H9 (cell line): ENCODE data around the gene CEP152. TPM values are rescaled to one million over a fixed set of nuclear protein-coding genes. Genes with fewer than 3 reads are reported as not detected.
"Not testable (repeated sequence)": the region's sequence is repeated elsewhere in the genome, so short reads cannot be mapped to it uniquely, and the experiment has no call there.

ENCODE experiments used
- DNase-seq: peaks from one replicate; pipeline ENCODE4 v3.0.0-alpha.2; 2017
- H2AFZ ChIP-seq: one replicate; pipeline ENCODE4 v1.6.1; 2013; ENCODE audit warnings: mild to moderate bottlenecking, low read length, control low read depth, moderate library complexity
- H2AK5ac ChIP-seq: 2 replicates; pipeline ENCODE4 v1.6.1; 2013; ENCODE audit warnings: low read length, control low read depth, mixed read lengths; ENCODE audit not compliant: insufficient read length
- H2BK120ac ChIP-seq: one replicate; pipeline ENCODE4 v1.6.1; 2013; ENCODE audit warnings: low read depth, mild to moderate bottlenecking, low read length, control low read depth, inconsistent platforms; ENCODE audit not compliant: poor library complexity, severe bottlenecking
- H2BK12ac ChIP-seq: 2 replicates; pipeline ENCODE4 v1.6.1; 2013; ENCODE audit warnings: low read length, control low read depth, mixed read lengths, low read depth; ENCODE audit not compliant: insufficient read length
- H2BK15ac ChIP-seq: 2 replicates; pipeline ENCODE4 v1.6.1; 2013; ENCODE audit warnings: low read depth, low read length, control low read depth
- H2BK20ac ChIP-seq: one replicate; pipeline ENCODE4 v1.6.1; 2013; ENCODE audit warnings: low read depth, mild to moderate bottlenecking, low read length, control low read depth, inconsistent platforms; ENCODE audit not compliant: poor library complexity, severe bottlenecking
- H2BK5ac ChIP-seq: 2 replicates; pipeline ENCODE4 v1.6.1; 2013; ENCODE audit warnings: low read length, control low read depth, mixed read lengths; ENCODE audit not compliant: insufficient read length
- H3K14ac ChIP-seq: 2 replicates; pipeline ENCODE4 v1.6.1; 2013; ENCODE audit warnings: low read length, control low read depth; ENCODE audit not compliant: insufficient read depth
- H3K18ac ChIP-seq: 2 replicates; pipeline ENCODE4 v1.6.1; 2013; ENCODE audit warnings: low read depth, mild to moderate bottlenecking, mixed read lengths, low read length, control low read depth; ENCODE audit not compliant: insufficient read length
- H3K23ac ChIP-seq: 2 replicates; pipeline ENCODE4 v1.6.1; 2013; ENCODE audit warnings: low read length, control low read depth, mixed read lengths, low read depth; ENCODE audit not compliant: insufficient read length
- H3K23me2 ChIP-seq: 2 replicates; pipeline ENCODE4 v1.6.1; 2013; ENCODE audit warnings: low read depth, mild to moderate bottlenecking, mixed read lengths, low read length, control low read depth; ENCODE audit not compliant: insufficient read length, poor library complexity, severe bottlenecking
- H3K27ac ChIP-seq: 2 replicates; pipeline ENCODE4 v1.5.1; 2013; ENCODE audit warnings: low read length, control low read depth, mixed read lengths, low read depth; ENCODE audit not compliant: insufficient read length
- H3K27me3 ChIP-seq: 2 replicates; pipeline ENCODE4 v1.6.1; 2013; ENCODE audit warnings: low read length, control low read depth, inconsistent platforms; ENCODE audit not compliant: insufficient read depth
- H3K4ac ChIP-seq: 2 replicates; pipeline ENCODE4 v1.6.1; 2013; ENCODE audit warnings: low read depth, mild to moderate bottlenecking, control low read depth, inconsistent platforms, low read length, moderate library complexity
- H3K4me1 ChIP-seq: 2 replicates; pipeline ENCODE4 v1.6.1; 2013; ENCODE audit warnings: low read length, control low read depth, inconsistent platforms; ENCODE audit not compliant: insufficient read depth
- H3K4me2 ChIP-seq: 2 replicates; pipeline ENCODE4 v1.6.1; 2013; ENCODE audit warnings: low read length, control low read depth, mixed read lengths; ENCODE audit not compliant: insufficient read length, insufficient read depth
- H3K56ac ChIP-seq: 2 replicates; pipeline ENCODE4 v1.6.1; 2013; ENCODE audit warnings: low read depth, mild to moderate bottlenecking, mixed read lengths, low read length, control low read depth; ENCODE audit not compliant: insufficient read length
- H3K79me1 ChIP-seq: 2 replicates; pipeline ENCODE4 v1.6.1; 2013; ENCODE audit warnings: low read depth, mild to moderate bottlenecking, moderate library complexity, low read length, control low read depth, inconsistent platforms; ENCODE audit not compliant: insufficient read depth, poor library complexity, severe bottlenecking
- H3K79me2 ChIP-seq: 2 replicates; pipeline ENCODE4 v1.6.1; 2013; ENCODE audit warnings: low read length, control low read depth, inconsistent platforms; ENCODE audit not compliant: insufficient read depth
- H3K9ac ChIP-seq: 2 replicates; pipeline ENCODE4 v1.6.1; 2013; ENCODE audit warnings: low read length, control low read depth, mixed read lengths; ENCODE audit not compliant: insufficient read length; ENCODE audit errors: extremely low read depth
- H3K9me3 ChIP-seq: one replicate; pipeline ENCODE4 v1.6.1; 2013; ENCODE audit warnings: low read depth, low read length, inconsistent platforms; ENCODE audit not compliant: control insufficient read depth
- H3T11ph ChIP-seq: one replicate; pipeline ENCODE4 v1.6.1; 2013; ENCODE audit warnings: mild to moderate bottlenecking, low read length, control low read depth, inconsistent platforms
- H4K20me1 ChIP-seq: one replicate; pipeline ENCODE4 v1.6.1; 2013; ENCODE audit not compliant: control insufficient read depth, insufficient read length, insufficient read depth
- H4K5ac ChIP-seq: 2 replicates; pipeline ENCODE4 v1.6.1; 2013; ENCODE audit warnings: low read depth, mild to moderate bottlenecking, mixed read lengths, low read length, control low read depth; ENCODE audit not compliant: insufficient read length
- H4K8ac ChIP-seq: replicated peaks from 2 replicates; pipeline ENCODE4 v1.6.1; 2013; ENCODE audit warnings: low read length, control low read depth, mixed read lengths, low read depth; ENCODE audit not compliant: insufficient read length
- H4K91ac ChIP-seq: 2 replicates; pipeline ENCODE4 v1.6.1; 2013; ENCODE audit warnings: low read depth, mild to moderate bottlenecking, moderate library complexity, mixed read lengths, low read length, control low read depth; ENCODE audit not compliant: insufficient read length
- H3K27ac Mint-ChIP-seq, 3 experiments: 2 replicates in 2 of 3; 3 replicates in 1 of 3; pipeline ENCODE4 v1.8.0; 2020 to 2021; ENCODE audit warnings: mixed read lengths in 3 of 3, mild to moderate bottlenecking in 1 of 3, moderate library complexity in 1 of 3
- H3K27me3 Mint-ChIP-seq: 2 replicates; pipeline ENCODE4 v1.8.0; 2021; ENCODE audit warnings: low read depth, mild to moderate bottlenecking, moderate library complexity, mixed read lengths
- H3K36me3 Mint-ChIP-seq, 3 experiments: 2 replicates in 2 of 3; 3 replicates in 1 of 3; pipeline ENCODE4 v1.8.0; 2020 to 2021; ENCODE audit warnings: low read depth in 3 of 3, mixed read lengths in 3 of 3; ENCODE audit not compliant: insufficient read depth in 1 of 3
- H3K4me1 Mint-ChIP-seq, 2 experiments: 2 replicates each; pipeline ENCODE4 v1.8.0; 2020; ENCODE audit warnings: mixed read lengths in 2 of 2
- H3K4me3 Mint-ChIP-seq, 2 experiments: 2 replicates in 1 of 2; 3 replicates in 1 of 2; pipeline ENCODE4 v1.8.0; 2020 to 2021; ENCODE audit warnings: mild to moderate bottlenecking in 2 of 2, mixed read lengths in 2 of 2, moderate library complexity in 1 of 2
- H3K9me3 Mint-ChIP-seq, 2 experiments: 2 replicates in 1 of 2; 3 replicates in 1 of 2; pipeline ENCODE4 v1.8.0; 2020; ENCODE audit warnings: mild to moderate bottlenecking in 2 of 2, mixed read lengths in 2 of 2, moderate library complexity in 1 of 2
- CTCF ChIP-seq: fragments of 200-600 bp; sonication (generic); conservative IDR thresholded peaks from 3 replicates; pipeline ENCODE4 v1.8.0; 2021; ENCODE audit warnings: antibody characterized with exemption, mild to moderate bottlenecking
- WGBS: extraction: QIAGEN DNeasy Blood & Tissue Kit; methylation state at CpG from one replicate; pipeline ENCODE4 v1.1.7; 2013; ENCODE audit warnings: missing lambda C conversion rate, low lambda C conversion rate, mixed read lengths; ENCODE audit not compliant: insufficient read length; ENCODE audit errors: extremely low coverage; 5-methylcytosine and 5-hydroxymethylcytosine counted together
- total RNA-seq: library from RNA; stranded (reverse); gene quantifications from 2 replicates; pipeline ENCODE4 v1.2.1, GENCODE V29; 2021

CEP152 gene
- total RNA-seq, 1 experiment from 2014 or later: 10.9 TPM

- H3K23me2 ChIP-seq: no peaks in the 10 kb centered on the region
- H2AK5ac ChIP-seq: no peak overlapping the region
- no peak overlapping the region for H4K91ac ChIP-seq
- H3K9ac ChIP-seq: no peak overlapping the region
- H3K4me1 ChIP-seq: peaks cover 5% of the 10 kb centered on the region; the same call in 1 of the 2 replicates
- no peak overlapping the region for H2BK15ac ChIP-seq
- no peak overlapping the region for H3K18ac ChIP-seq
- H3K4me1 Mint-ChIP-seq: peaks cover 20 to 32% of the 10 kb centered on the region in 2 experiments
- H3K4me3 Mint-ChIP-seq: peak overlapping the region in 1 of 2 experiments; percentile 42; a peak in 2 of 5 replicates
- H4K8ac ChIP-seq: no peak overlapping the region
- H4K5ac ChIP-seq: no peak overlapping the region
- H3K56ac ChIP-seq: no peak overlapping the region
- H2BK5ac ChIP-seq: no peak overlapping the region
- H2BK12ac ChIP-seq: no peak overlapping the region
- no peak overlapping the region for H2BK120ac ChIP-seq
- no peak for DNase-seq
- peak; percentile 55 for TF ChIP-seq CTCF
- no peak overlapping the region for H3K23ac ChIP-seq
- H3K4me2 ChIP-seq: no peak overlapping the region
- no peaks in the 10 kb centered on the region for H3K79me2 ChIP-seq
- no peak overlapping the region for H3K14ac ChIP-seq
- H3K36me3 Mint-ChIP-seq: no peaks in the 10 kb centered on the region
- no peaks in the 10 kb centered on the region for H3K79me1 ChIP-seq
- H3K27ac ChIP-seq: no peak overlapping the region
- WGBS: no CpG with 5 or more reads among the region's 6 CpGs
- no peaks in the 10 kb centered on the region for H3K27me3 ChIP-seq
- no peak overlapping the region for H3K4ac ChIP-seq
- no peaks in the 10 kb centered on the region for H4K20me1 ChIP-seq
- no peak overlapping the region for H3T11ph ChIP-seq
- peak overlapping the region in 2 of 3 experiments; percentile 76 to 90; a peak in 5 of 7 replicates for H3K27ac Mint-ChIP-seq
- H3K27me3 Mint-ChIP-seq: peaks cover 2% of the 10 kb centered on the region; the same call in 1 of the 2 replicates
- no peak overlapping the region for H2BK20ac ChIP-seq
- no peaks in the 10 kb centered on the region; a peak in 1 of 5 replicates for H3K9me3 Mint-ChIP-seq
- no peak overlapping the region for H2AFZ ChIP-seq
- no peaks in the 10 kb centered on the region for H3K9me3 ChIP-seq
These were observed 44.9 kb upstream of the CEP152 start for GRCh38 chr15:48855501-48856440.

- not testable (repeated sequence) for H2BK120ac ChIP-seq, H3K4me1 ChIP-seq, H2AK5ac ChIP-seq, H3K9ac ChIP-seq, H3K4me3 Mint-ChIP-seq, H3K4me2 ChIP-seq, H2BK12ac ChIP-seq, H2BK15ac ChIP-seq, H4K91ac ChIP-seq, H3K27ac Mint-ChIP-seq, DNase-seq, H3K27ac ChIP-seq, H4K5ac ChIP-seq, H2BK5ac ChIP-seq, H3K23me2 ChIP-seq, H3K14ac ChIP-seq, H3K4ac ChIP-seq, H2BK20ac ChIP-seq, H3K23ac ChIP-seq, H3K56ac ChIP-seq, H2AFZ ChIP-seq, H4K8ac ChIP-seq, H3K9me3 ChIP-seq, H3T11ph ChIP-seq, H4K20me1 ChIP-seq, H3K36me3 Mint-ChIP-seq, H3K27me3 ChIP-seq, H3K27me3 Mint-ChIP-seq, H3K79me1 ChIP-seq, H3K18ac ChIP-seq, H3K9me3 Mint-ChIP-seq, H3K79me2 ChIP-seq
- WGBS: no CpG with 5 or more reads among the region's 3 CpGs
- H3K4me1 Mint-ChIP-seq: peaks cover 20 to 32% of the 10 kb centered on the region in 2 experiments
These were observed 43.6 kb upstream of the CEP152 start for GRCh38 chr15:48854434-48854833.
